ENCODE measurements around the gene TCL1A.

TCL1A gene

DNA sequence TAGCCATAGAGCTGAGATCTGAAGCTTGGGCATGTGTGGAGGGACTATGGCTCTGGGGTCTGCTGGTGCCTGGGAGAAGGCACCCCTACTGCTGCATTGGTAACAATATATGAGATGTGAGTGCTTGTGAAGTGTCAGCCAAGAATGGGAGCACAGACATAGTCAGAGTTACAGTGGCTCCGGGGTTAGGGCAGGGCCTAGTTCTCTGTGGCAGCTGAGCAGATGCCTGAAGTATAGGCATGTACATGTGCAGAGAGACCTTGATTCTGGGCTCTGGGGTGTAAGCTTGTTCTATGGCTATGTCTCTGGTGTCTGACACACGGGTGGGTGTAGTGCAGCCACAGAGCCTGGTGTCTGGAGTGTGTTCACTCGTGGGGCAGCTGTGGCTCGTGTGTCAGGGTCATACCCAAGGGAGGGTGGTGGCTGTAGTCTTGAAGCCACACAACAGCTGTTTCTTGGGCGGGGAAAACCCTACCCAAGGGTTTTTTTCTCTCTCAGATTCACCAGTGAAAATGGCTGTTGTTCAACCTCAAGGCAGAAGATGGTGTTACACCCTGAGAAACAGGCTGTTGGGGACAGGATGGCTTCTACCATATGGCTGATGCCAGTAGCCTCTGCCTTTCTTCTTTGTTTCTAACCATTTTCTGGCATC lies 11.9 kb upstream of the TCL1A start:
- DNase-seq = no peak
- no peaks in the 10 kb centered on the region for H3K36me3 Mint-ChIP-seq (ENCODE audit: low read depth)
- H3K4me3 Mint-ChIP-seq = no peak overlapping the region
- H3K4me1 Mint-ChIP-seq (ENCODE audit: low read depth) = no peaks in the 10 kb centered on the region
- peaks cover 5% of the 10 kb centered on the region for H3K9me3 Mint-ChIP-seq
- H3K27me3 Mint-ChIP-seq = peaks cover 63% of the 10 kb centered on the region
- no peak overlapping the region for H3K27ac Mint-ChIP-seq

DNA sequence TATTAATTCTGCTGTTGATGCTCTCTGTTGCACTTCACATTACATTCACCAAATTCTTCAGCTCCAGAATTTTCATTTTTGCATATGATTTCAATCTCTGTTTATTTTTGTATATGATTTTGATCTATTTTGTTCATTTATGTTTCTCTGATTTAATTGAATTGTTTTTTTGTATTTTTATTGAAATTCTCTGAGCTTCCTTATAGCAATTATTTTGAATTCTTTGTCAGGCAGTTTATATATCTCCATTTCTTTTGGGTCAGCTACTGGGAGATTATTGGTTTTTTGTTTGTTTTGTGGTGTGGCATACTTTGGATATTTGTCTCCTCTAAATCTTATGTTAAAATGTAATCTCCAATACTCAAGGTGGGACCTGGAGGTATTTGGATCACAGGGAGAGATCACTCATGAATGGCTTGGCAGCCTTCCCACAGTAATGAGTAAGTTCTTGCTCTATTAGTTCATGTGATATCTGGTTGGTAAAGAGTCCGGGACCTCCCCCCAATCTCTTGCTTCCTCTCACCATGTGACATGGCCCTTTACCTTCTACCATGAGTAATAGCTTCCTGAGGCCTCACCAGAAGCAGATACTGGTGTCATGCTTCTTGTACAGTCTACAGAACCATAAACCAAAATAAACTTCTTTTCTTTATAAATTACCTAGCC lies 8.7 kb upstream of the TCL1A start:
- peaks cover 46% of the 10 kb centered on the region for H3K27me3 Mint-ChIP-seq
- DNase-seq = no peak

DNA sequence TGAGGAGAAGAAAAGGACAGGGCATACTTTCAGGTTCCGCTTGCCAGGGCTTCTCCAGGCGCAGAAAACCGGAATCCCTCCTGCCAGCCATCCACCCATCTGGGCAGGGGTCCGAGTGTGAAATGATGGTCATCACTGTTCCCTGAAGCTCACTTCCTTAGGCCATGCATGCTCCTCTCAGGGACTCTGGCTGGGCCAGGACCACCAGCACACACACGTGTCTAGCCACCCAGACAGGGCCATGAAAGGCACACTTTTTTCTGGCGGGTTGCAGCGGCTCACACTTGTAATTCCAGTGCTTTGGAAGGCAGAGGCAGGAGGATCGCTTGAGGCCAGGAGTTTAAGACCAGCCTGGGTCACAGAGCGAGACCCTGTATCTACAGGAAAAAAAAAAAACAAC lies 1.5 kb downstream of the TCL1A start:
- Mint-ChIP-seq H3K27me3 (peaks cover 44% of the 10 kb centered on the region), H3K4me3 (no peak overlapping the region), H3K9me3 (no peaks in the 10 kb centered on the region), H3K4me1 (ENCODE audit: low read depth) (no peaks in the 10 kb centered on the region), H3K27ac (no peak overlapping the region), H3K36me3 (ENCODE audit: low read depth) (no peaks in the 10 kb centered on the region)
- no peak for DNase-seq

More for the DNA sequence above, 8.7 kb upstream of the TCL1A start:
- Mint-ChIP-seq H3K9me3 (peaks cover 5% of the 10 kb centered on the region), H3K4me3 (no peak overlapping the region), H3K4me1 (ENCODE audit: low read depth) (no peaks in the 10 kb centered on the region), H3K36me3 (ENCODE audit: low read depth) (no peaks in the 10 kb centered on the region), H3K27ac (no peak overlapping the region)

DNA sequence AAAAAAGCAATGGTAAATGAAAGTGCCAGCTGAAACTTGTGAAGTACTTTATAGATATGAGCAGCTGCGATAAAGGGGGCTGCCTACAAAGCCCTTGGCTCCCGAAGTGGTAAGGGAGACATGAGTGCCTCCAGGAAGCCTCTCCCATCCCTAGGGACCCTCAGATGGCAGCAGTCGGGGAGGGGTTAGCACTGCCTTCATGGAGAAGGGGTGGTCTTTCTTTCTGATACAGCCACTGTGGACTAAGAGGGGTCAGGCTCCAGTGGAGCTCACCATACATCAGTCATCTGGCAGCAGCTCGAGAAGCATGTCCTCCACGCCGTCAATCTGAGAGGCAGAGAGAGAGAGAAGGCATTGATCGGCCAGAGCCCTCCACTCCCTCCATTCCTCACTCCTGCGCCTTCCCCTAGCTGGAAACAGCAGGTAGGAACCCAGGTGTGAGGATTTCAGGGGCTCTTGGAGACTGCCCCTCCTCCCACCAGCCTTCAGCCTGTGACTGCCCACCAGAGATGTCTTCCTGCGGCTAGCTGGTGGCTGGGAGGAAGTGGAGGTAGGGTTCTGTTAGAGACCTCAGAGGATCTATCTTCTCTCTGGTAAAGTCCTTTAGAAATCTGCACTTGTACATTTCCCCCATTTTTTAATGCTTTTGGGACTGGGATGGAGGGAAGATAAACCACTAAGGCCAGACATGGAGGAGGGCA lies 2.3 kb downstream of the TCL1A start:
- Mint-ChIP-seq H3K4me1 (ENCODE audit: low read depth) (no peaks in the 10 kb centered on the region), H3K36me3 (ENCODE audit: low read depth) (no peaks in the 10 kb centered on the region), H3K27ac (no peak overlapping the region), H3K27me3 (peaks cover 44% of the 10 kb centered on the region), H3K4me3 (no peak overlapping the region), H3K9me3 (no peaks in the 10 kb centered on the region)
- DNase-seq = no peak

DNA sequence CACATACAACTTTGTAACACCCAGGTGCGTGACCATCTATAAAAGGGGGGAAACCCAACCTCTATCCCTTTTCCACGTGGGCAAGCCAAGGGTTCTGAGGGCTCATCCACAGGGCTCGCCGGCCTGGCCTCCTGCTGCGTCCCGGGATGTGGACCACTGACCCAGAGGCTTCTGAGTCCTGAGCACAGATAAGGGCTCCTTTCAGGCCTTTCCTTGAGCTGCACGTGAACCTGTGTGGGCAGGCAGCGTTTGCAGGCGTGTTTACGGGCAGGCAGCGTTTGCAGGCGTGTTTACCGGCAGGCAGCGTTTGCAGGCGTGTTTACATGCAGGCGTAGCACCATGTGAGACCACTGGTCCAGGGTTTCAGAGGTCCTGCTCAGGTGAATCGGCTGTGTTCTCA lies 3.8 kb downstream of the TCL1A start:
- H3K27me3 Mint-ChIP-seq = peaks cover 51% of the 10 kb centered on the region
- H3K36me3 Mint-ChIP-seq (ENCODE audit: low read depth) = no peaks in the 10 kb centered on the region
- DNase-seq = no peak
- no peaks in the 10 kb centered on the region for H3K4me1 Mint-ChIP-seq (ENCODE audit: low read depth)
- H3K4me3 Mint-ChIP-seq = no peak overlapping the region
- no peaks in the 10 kb centered on the region for H3K9me3 Mint-ChIP-seq
- no peak overlapping the region for H3K27ac Mint-ChIP-seq

DNA sequence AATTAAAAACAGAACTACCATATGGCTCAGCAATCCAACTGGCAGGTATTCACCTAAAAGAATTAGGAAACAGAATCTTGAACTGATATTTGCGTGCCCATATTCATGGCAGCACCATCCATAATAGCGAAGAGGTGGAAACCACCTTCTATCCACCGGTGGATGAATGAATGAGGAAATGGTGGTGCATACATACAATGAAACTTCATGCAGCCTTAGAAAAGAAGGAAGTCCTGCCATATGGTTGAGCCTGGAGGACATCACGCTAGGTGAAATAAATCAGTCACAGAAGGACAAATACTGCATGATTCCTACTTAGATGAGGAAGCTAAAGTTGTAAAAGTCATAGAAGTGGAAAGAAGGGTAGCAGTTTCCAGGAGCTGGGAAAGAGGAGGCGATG lies 6.6 kb downstream of the TCL1A start:
- H3K36me3 Mint-ChIP-seq (ENCODE audit: low read depth) = no peaks in the 10 kb centered on the region
- DNase-seq = no peak
- no peak overlapping the region for H3K4me3 Mint-ChIP-seq
- no peaks in the 10 kb centered on the region for H3K4me1 Mint-ChIP-seq (ENCODE audit: low read depth)
- H3K9me3 Mint-ChIP-seq = no peaks in the 10 kb centered on the region
- H3K27me3 Mint-ChIP-seq = peaks cover 46% of the 10 kb centered on the region
- no peak overlapping the region for H3K27ac Mint-ChIP-seq

DNA sequence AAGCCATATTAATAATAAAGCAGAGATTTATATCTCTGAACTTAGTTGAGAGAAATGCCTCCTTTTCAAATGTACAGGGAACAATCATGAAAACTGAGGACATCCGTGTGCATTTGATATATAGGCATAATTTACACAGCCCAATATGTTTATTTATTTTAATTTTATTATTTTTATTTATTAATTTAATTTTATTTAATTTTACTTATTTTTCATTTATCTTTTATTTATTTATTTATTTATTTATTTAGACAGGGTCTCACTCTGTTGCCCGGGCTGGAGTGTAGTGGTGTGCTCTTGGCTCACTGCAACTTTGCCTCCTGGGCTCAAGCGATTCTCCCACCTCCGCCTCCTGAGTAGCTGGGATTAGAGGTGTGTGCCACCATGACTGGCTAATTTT lies 8.4 kb downstream of the TCL1A start:
- no peak overlapping the region for H3K27ac Mint-ChIP-seq
- peaks cover 47% of the 10 kb centered on the region for H3K27me3 Mint-ChIP-seq
- no peaks in the 10 kb centered on the region for H3K36me3 Mint-ChIP-seq (ENCODE audit: low read depth)
- H3K9me3 Mint-ChIP-seq = no peaks in the 10 kb centered on the region
- no peak for DNase-seq
- no peaks in the 10 kb centered on the region for H3K4me1 Mint-ChIP-seq (ENCODE audit: low read depth)
- H3K4me3 Mint-ChIP-seq = no peak overlapping the region

DNA sequence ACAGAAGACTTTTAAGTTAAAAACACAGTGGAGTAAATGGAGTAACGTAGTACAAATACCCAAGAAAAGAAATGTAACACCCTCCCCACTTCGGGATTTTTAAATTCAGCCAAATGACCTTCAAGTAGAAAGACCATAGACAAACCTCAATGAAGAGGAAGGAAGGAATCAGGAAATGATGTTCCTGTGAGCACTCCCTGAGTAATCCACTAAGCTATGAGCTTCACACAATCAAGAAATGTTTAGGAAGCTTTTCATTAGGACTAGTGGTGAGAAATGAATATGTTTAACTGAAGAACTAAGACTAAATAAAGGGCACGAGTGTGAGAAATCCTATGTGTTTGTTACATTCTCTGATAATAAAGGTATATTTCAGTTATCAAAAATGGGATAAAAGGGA lies 10.1 kb downstream of the TCL1A start:
- DNase-seq = no peak
- peaks cover 39% of the 10 kb centered on the region for H3K27me3 Mint-ChIP-seq
- H3K27ac Mint-ChIP-seq = no peak overlapping the region
- no peaks in the 10 kb centered on the region for H3K9me3 Mint-ChIP-seq
- no peaks in the 10 kb centered on the region for H3K4me1 Mint-ChIP-seq (ENCODE audit: low read depth)
- H3K36me3 Mint-ChIP-seq (ENCODE audit: low read depth) = no peaks in the 10 kb centered on the region
- H3K4me3 Mint-ChIP-seq = no peak overlapping the region

DNA sequence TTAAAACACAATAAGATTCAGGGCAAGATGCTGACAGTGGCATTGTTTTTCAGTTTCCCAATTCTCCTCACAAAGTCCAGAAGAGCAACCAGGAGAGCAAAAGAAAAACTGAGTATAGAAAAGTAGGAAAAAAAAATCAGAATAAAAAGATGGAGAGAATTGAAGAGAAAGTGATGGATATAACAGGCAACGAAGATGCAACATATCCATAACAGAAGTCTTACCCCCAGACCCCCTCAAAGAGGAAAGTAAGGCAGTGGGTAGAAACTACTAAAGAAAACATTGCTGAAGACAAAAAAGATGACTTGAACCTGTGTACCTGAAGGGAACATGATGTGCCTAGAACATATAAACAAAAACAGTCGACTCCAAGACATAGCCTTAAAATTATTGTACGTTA lies 10.6 kb downstream of the TCL1A start:
- Mint-ChIP-seq H3K36me3 (ENCODE audit: low read depth) (no peaks in the 10 kb centered on the region), H3K27ac (no peak overlapping the region), H3K9me3 (no peaks in the 10 kb centered on the region), H3K4me1 (ENCODE audit: low read depth) (no peaks in the 10 kb centered on the region), H3K27me3 (peaks cover 39% of the 10 kb centered on the region), H3K4me3 (no peak overlapping the region)
- DNase-seq = no peak

DNA sequence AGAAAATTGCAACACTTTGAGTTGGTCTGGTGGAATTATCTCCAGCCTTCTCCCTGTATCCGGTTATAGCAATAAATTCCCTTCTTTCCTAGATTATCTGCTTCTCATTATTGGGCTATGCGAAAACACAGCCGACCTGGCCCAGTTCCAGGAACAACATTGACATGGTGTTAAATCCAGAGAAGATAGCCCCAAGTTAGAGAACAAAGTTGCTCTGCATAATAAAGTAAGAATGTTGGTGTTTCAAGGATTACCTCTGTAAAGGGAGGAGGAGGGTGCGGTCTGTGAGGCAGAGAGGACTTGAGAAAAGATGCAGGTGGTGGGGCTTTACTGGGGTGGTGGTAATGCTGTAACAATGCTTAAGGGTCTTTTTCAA lies 12.1 kb downstream of the TCL1A start:
- Mint-ChIP-seq H3K4me3 (no peak overlapping the region), H3K27me3 (peaks cover 44% of the 10 kb centered on the region), H3K4me1 (ENCODE audit: low read depth) (no peaks in the 10 kb centered on the region), H3K36me3 (ENCODE audit: low read depth) (no peaks in the 10 kb centered on the region), H3K27ac (no peak overlapping the region), H3K9me3 (no peaks in the 10 kb centered on the region)
- DNase-seq = no peak

DNA sequence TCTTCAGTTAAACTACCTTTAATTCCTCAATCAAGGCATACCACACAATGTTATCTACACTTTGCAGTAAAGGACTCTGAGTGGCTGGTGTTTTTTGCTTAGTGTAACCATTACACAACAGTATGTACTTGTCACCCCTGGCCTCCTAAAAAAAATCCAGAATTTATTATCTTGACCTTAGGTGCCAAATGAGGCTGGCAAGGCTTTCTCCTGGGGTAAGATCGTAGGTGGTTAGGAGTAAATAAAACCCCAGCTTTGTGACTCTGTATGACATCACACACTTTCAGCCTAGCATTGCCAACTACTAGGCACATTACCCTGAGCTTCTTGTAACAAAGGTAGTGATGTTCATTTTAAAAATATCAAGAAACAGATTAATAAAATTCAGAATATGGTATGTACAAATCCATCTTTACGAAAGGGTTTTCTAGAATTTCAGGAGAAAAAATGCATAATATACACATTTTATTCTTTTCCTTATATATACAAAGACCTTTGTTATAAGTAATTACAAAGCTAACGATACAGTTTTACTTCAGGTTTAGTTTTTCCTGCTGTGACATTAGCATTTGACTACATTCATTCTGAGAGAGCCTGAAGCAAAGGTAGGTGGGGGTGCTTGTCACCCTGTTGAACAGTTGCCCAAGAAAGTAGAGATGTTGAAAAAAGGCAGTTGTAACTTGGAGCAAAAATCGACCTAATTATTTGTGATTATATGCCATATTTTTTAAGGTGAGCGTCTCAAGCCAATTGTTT lies 13.5 kb downstream of the TCL1A start:
- Mint-ChIP-seq H3K27me3 (peaks cover 47% of the 10 kb centered on the region), H3K36me3 (ENCODE audit: low read depth) (no peaks in the 10 kb centered on the region), H3K4me3 (no peak overlapping the region), H3K9me3 (no peaks in the 10 kb centered on the region), H3K27ac (no peak overlapping the region), H3K4me1 (ENCODE audit: low read depth) (no peaks in the 10 kb centered on the region)
- DNase-seq = no peak

DNA sequence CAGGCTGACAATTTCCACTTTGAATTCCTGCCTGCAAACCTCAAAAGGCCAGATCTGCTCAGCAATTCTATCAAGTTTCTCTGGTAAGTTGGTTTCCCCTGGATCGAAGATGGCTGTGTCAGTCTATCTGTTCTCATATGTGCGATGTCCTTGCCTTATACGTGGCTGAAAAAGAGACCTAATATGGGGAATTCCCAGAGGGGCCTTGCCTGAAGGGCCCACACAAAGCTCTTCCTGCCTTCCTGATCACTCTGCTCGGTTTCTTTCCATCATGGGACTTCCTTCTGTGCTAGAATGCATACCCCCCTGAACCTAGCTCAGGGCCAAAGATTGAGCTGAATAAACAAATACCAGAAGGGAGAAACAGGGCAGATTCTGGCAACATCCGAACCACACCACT lies 14.5 kb downstream of the TCL1A start:
- H3K27me3 Mint-ChIP-seq = peaks cover 47% of the 10 kb centered on the region
- no peaks in the 10 kb centered on the region for H3K36me3 Mint-ChIP-seq (ENCODE audit: low read depth)
- H3K9me3 Mint-ChIP-seq = no peaks in the 10 kb centered on the region
- no peak overlapping the region for H3K27ac Mint-ChIP-seq
- H3K4me3 Mint-ChIP-seq = no peak overlapping the region
- no peak for DNase-seq
- no peaks in the 10 kb centered on the region for H3K4me1 Mint-ChIP-seq (ENCODE audit: low read depth)

DNA sequence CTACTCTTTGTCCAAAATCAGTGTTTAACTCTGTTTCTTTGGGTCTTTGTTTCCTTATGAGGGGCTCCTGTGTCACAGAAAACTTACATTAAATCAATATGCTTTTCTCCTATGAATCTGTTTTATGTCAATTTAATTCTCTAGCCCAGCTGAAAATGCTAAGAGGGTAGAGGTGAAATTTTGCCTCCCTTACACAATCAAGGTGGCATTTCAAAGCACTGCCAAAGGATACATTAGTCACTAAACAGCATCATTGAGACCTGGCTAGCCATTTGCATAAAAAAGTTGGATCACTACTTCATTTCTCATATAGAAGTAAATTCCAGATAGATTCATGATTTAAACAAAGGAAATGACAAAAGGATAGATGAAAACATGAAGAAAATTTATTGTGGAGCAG lies 15.6 kb downstream of the TCL1A start:
- Mint-ChIP-seq H3K27ac (no peak overlapping the region), H3K4me3 (no peak overlapping the region), H3K9me3 (no peaks in the 10 kb centered on the region), H3K4me1 (ENCODE audit: low read depth) (no peaks in the 10 kb centered on the region), H3K36me3 (ENCODE audit: low read depth) (no peaks in the 10 kb centered on the region), H3K27me3 (peaks cover 42% of the 10 kb centered on the region)
- no peak for DNase-seq

DNA sequence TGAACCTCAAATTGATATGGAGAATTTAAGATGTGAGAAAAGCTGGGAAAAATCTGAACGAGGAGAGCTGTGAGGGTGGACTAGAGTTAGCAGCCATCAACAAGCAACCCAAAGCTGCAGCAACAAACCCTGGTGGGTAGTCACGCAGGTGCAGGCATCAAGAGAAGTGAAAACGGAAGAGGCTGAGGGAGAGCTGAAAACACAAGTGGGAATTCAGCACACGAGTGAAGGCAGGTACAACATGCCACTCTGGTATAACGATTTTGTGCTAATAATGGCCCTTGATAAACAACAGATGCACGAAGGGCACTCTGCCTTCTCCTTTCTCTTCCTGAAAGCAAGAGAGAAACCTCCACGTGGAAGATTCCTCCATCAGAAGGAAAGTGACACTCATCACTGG lies 16.2 kb downstream of the TCL1A start:
- H3K36me3 Mint-ChIP-seq (ENCODE audit: low read depth) = no peaks in the 10 kb centered on the region
- no peak overlapping the region for H3K27ac Mint-ChIP-seq
- DNase-seq = no peak
- no peaks in the 10 kb centered on the region for H3K4me1 Mint-ChIP-seq (ENCODE audit: low read depth)
- no peaks in the 10 kb centered on the region for H3K9me3 Mint-ChIP-seq
- H3K27me3 Mint-ChIP-seq = peaks cover 44% of the 10 kb centered on the region
- H3K4me3 Mint-ChIP-seq = no peak overlapping the region

DNA sequence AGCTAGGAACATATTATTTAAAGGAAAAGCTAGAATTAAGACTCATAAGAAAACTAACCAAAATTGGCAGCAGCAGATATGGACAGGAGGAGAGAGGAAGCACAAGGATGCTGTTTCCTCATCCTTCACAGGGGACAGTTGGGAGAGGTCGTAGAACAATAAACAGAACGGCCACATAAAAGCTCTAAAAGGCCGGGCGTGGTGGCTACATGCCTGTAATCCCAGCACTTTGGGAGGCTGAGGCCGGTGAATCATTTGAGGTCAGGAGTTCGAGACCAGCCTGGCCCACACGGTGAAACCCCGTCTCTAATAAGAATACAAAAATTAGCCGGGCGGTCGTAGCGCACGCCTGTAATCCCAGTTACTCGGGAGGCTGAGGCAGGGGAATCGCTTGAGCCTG lies 17.2 kb downstream of the TCL1A start:
- no peak overlapping the region for H3K27ac Mint-ChIP-seq
- H3K36me3 Mint-ChIP-seq (ENCODE audit: low read depth) = no peaks in the 10 kb centered on the region
- H3K4me3 Mint-ChIP-seq = no peak overlapping the region
- H3K27me3 Mint-ChIP-seq = peaks cover 40% of the 10 kb centered on the region
- H3K9me3 Mint-ChIP-seq = no peaks in the 10 kb centered on the region
- no peak for DNase-seq
- H3K4me1 Mint-ChIP-seq (ENCODE audit: low read depth) = no peaks in the 10 kb centered on the region

Data from activated T-cell treated with anti-CD3 and anti-CD28 coated beads, Interleukin-2, amount 50 U/mL, for 24 hours (primary cell).